Measurements from ENCODE around the gene SLC38A6.
A peak's percentile ranks its signal among the peaks of the same experiment; 100 is the strongest.
"Not testable (repeated sequence)": the region's sequence is repeated elsewhere in the genome, so short reads cannot be mapped to it uniquely, and the experiment has no call there.

Gene SLC38A6

DNA sequence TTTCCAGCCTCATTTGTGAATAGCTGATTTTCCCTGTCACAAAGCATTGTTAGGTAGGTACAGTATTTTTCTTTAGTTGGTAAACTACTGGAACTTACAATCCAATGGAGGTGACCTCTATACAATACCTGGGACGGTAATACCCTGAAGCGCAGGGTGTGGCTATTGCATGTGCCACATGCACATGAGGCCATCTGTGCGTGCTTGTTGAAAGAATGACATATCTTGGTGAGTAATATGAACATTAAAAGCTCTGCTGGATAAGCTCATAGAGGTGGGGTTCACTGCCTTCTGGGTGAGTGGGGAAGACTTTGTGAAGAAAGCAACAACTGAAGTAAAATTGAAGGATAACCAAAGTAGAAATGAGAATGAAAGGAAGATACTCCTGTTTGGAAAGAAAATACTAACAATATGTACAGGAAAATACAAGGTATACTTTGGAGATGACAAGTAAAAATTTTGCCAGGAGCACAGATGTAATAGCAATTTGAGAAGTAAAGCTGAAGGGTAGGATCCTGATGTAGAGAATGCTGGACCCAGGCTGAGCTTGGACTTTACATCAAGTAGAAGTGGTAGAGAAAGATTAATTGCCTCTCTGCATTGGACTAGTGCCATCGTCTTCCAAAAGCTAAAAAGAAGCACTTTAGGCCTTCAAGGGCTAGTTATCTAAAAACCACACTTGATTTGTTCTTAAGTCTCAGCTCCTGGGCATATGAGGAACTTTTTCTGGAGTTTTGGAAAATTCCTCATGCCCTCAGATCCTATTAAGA, 97.1 kb downstream of the SLC38A6 start:
- Histone ChIP-seq H3K4me1 (ENCODE audit: control insufficient read depth, insufficient read depth, low read length) (peaks cover 10% of the 10 kb centered on the region), H3K4me3 (ENCODE audit: low read depth, low read length) (no peak overlapping the region), H3K36me3 (ENCODE audit: control insufficient read depth, insufficient read depth, low read length) (no peaks in the 10 kb centered on the region), H3K9ac (ENCODE audit: low read depth, low read length) (no peak overlapping the region), H3K9me3 (ENCODE audit: control insufficient read depth, insufficient read depth, low read length) (no peaks in the 10 kb centered on the region), H3K27ac (ENCODE audit: low read depth, low read length) (no peak overlapping the region), H3K27me3 (ENCODE audit: control insufficient read depth, insufficient read depth, low read length) (no peaks in the 10 kb centered on the region)

DNA sequence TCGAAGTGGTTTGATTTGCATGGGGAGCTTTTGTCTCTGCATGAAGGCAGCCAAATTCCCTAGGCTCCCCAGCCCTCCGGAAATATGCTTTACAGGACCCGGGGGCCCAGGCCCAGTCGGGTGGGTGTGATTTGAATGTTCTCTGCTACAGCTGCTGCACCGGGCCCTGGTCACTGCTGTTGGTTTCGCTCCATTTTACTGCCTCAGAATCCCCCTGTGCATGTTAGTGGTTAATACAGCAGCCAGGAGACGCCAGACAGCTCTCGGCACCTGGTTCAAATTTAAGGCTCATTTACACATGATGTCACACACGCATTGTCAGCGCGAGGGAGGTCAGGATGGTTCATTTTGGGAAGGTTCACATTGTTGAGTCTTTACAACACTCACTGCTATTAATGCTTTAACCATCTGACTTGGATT, 99.6 kb downstream of the SLC38A6 start:
- Histone ChIP-seq H3K27ac (ENCODE audit: low read depth, low read length) (no peak overlapping the region), H3K9ac (ENCODE audit: low read depth, low read length) (no peak overlapping the region), H3K9me3 (ENCODE audit: control insufficient read depth, insufficient read depth, low read length) (no peaks in the 10 kb centered on the region), H3K4me1 (ENCODE audit: control insufficient read depth, insufficient read depth, low read length) (peaks cover 10% of the 10 kb centered on the region), H3K27me3 (ENCODE audit: control insufficient read depth, insufficient read depth, low read length) (no peaks in the 10 kb centered on the region), H3K36me3 (ENCODE audit: control insufficient read depth, insufficient read depth, low read length) (no peaks in the 10 kb centered on the region), H3K4me3 (ENCODE audit: low read depth, low read length) (no peak overlapping the region)

DNA sequence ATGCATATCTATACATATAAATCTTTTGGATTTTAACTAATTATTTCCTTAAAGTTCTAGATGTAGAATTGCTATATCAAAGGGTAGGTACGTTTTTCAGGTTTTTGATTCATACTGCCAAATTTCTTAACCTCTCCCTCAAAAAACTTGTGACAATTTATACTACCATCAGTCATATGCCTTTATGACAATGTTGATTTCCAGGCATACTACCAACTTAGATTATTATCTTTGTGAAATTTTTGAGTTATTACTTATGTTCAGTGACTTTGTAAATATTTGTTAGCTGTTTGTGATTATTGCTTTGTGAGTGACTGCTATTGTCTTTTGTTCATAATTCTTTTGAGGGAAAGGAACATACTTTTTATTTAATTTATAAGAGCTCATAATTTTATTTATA, 107.0 kb downstream of the SLC38A6 start:
- Histone ChIP-seq H3K36me3 (ENCODE audit: control insufficient read depth, insufficient read depth, low read length) (no peaks in the 10 kb centered on the region), H3K27ac (ENCODE audit: low read depth, low read length) (no peak overlapping the region), H3K4me3 (ENCODE audit: low read depth, low read length) (no peak overlapping the region), H3K9me3 (ENCODE audit: control insufficient read depth, insufficient read depth, low read length) (no peaks in the 10 kb centered on the region), H3K4me1 (ENCODE audit: control insufficient read depth, insufficient read depth, low read length) (peaks cover 4% of the 10 kb centered on the region), H3K9ac (ENCODE audit: low read depth, low read length) (no peak overlapping the region), H3K27me3 (ENCODE audit: control insufficient read depth, insufficient read depth, low read length) (no peaks in the 10 kb centered on the region)

DNA sequence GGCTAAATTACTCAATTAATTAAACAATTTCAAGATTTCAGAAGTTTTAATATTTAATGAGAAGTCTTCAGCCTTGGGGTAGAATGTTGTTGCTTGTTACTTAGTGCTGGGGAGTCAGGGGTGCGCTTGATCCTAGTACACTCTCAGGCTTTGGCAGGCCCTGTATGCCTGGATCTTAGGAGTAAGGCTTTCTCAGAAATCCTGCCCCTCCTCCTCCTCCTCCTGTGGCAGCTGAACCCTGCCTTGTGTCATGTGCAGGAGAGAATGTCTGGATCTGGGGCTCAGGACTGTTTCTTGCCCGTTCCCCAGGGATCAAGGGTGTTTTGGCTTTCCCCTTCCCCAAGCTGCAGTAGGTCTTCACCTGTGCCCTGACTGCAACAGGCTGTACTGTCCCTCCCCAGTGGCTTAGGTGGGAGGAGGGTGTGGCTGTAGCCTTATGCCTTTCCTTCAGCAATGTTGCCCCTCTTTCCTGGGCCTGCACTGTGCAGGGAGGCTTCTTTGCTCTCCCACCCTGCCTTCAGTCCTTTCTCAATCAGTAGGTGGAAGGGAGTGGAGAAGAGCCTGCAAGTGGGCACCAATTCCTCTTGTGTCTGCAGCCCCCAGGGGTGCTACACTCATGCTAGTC, 108.2 kb downstream of the SLC38A6 start:
- peaks cover 4% of the 10 kb centered on the region for H3K4me1 ChIP-seq (ENCODE audit: control insufficient read depth, insufficient read depth, low read length)
- H3K9ac ChIP-seq (ENCODE audit: low read depth, low read length), result no peak overlapping the region
- no peaks in the 10 kb centered on the region for H3K36me3 ChIP-seq (ENCODE audit: control insufficient read depth, insufficient read depth, low read length)
- H3K27me3 ChIP-seq (ENCODE audit: control insufficient read depth, insufficient read depth, low read length), result no peaks in the 10 kb centered on the region
- H3K27ac ChIP-seq (ENCODE audit: low read depth, low read length), result no peak overlapping the region
- no peak overlapping the region for H3K4me3 ChIP-seq (ENCODE audit: low read depth, low read length)
- no peaks in the 10 kb centered on the region for H3K9me3 ChIP-seq (ENCODE audit: control insufficient read depth, insufficient read depth, low read length)

DNA sequence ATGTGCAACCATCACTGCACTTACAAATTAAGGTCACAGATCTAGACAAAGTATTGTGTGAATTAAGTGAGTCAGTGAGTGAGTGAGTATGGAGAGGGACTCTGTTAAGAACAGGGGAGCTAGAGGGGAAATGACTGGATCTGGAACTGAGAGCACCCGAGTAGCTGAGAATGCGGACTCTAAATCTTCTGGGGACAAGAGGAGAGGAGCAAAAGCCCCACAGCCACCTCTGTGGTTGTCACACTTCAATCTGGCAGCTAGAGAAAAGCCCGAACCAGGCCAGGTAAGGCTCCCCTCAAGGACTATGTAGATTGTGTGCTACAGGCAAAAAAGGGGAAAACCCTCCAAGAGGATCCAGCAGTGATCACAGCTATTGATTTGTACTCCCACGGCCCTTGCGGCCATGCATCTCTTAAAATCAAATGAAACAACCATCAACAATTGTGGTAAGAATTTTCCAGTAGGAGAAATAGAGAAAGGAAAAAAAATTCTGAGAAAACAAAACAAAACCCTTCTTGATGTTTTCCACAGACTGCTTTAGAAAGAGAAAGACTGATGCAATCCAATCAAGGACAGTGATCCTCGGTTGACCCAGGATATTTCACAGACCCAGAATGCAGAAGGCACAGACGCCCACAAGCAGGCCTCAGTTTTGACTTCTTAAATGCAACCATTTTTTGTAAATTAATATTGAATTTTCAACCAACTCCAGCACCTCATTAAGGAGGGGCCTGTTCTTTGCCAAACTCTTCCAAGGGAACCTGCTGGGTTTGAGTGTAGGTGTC, 109.6 kb downstream of the SLC38A6 start:
- no peak overlapping the region for H3K9ac ChIP-seq (ENCODE audit: low read depth, low read length)
- H3K36me3 ChIP-seq (ENCODE audit: control insufficient read depth, insufficient read depth, low read length), result no peaks in the 10 kb centered on the region
- H3K4me1 ChIP-seq (ENCODE audit: control insufficient read depth, insufficient read depth, low read length), result peaks cover 4% of the 10 kb centered on the region
- H3K4me3 ChIP-seq (ENCODE audit: low read depth, low read length), result no peak overlapping the region
- no peaks in the 10 kb centered on the region for H3K9me3 ChIP-seq (ENCODE audit: control insufficient read depth, insufficient read depth, low read length)
- H3K27ac ChIP-seq (ENCODE audit: low read depth, low read length), result no peak overlapping the region
- no peaks in the 10 kb centered on the region for H3K27me3 ChIP-seq (ENCODE audit: control insufficient read depth, insufficient read depth, low read length)

DNA sequence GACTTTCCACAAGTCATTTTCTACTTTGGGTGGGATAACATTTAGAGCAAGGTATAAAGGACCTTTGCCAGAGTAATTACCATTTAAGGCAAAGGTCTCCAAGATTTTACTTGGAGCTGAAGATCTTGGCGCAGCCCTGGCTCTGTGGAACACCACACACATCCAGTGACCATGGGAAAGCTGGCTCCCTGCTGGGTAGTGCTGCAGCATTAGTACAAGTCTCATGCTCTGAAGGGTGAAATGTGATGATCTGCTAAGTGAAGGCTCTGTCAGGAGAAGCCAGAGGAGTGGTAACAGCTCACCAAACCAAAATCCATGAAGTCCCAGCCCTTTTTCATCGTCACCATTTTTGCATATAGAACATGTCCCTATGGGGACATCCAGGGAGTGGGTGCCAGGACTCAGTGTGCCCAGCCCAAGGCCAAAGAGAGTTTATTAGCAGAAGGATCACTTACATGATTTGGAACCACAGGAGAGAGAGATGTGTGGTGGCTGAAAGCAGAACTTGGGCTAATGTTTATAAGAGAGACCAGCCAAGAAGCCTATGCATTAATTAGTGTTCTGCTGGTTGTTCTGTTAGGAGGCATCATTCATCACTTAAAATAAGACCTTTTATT, 110.7 kb downstream of the SLC38A6 start:
- H3K27me3 ChIP-seq (ENCODE audit: control insufficient read depth, insufficient read depth, low read length), result no peaks in the 10 kb centered on the region
- no peaks in the 10 kb centered on the region for H3K36me3 ChIP-seq (ENCODE audit: control insufficient read depth, insufficient read depth, low read length)
- H3K9me3 ChIP-seq (ENCODE audit: control insufficient read depth, insufficient read depth, low read length), result no peaks in the 10 kb centered on the region
- H3K9ac ChIP-seq (ENCODE audit: low read depth, low read length), result no peak overlapping the region
- H3K4me1 ChIP-seq (ENCODE audit: control insufficient read depth, insufficient read depth, low read length), result peaks cover 4% of the 10 kb centered on the region
- no peak overlapping the region for H3K27ac ChIP-seq (ENCODE audit: low read depth, low read length)
- no peak overlapping the region for H3K4me3 ChIP-seq (ENCODE audit: low read depth, low read length)

DNA sequence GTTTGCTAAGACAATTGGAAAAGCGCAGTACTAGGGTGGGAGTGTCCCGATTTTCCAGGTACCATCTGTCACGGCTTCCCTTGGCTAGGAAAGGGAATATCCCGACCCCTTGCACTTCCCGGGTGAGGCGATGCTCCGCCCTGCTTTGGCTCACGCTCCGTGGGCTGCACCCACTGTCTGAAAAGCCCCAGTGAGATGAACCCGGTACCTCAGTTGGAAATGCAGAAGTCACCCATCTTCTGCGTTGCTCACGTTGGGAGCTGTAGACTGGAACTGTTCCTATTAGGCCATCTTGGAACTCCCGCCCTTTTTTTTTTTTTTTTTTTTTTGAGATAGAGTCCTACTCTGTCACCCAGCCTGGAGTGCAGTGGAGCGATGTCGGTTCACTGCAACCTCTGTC, 117.1 kb downstream of the SLC38A6 start:
- not testable (repeated sequence) for H3K9ac ChIP-seq (ENCODE audit: low read depth, low read length); H3K27ac ChIP-seq (ENCODE audit: low read depth, low read length); H3K27me3 ChIP-seq (ENCODE audit: control insufficient read depth, insufficient read depth, low read length); H3K4me3 ChIP-seq (ENCODE audit: low read depth, low read length); H3K36me3 ChIP-seq (ENCODE audit: control insufficient read depth, insufficient read depth, low read length)
- peaks cover 25% of the 10 kb centered on the region for H3K9me3 ChIP-seq (ENCODE audit: control insufficient read depth, insufficient read depth, low read length)
- peaks cover 28% of the 10 kb centered on the region for H3K4me1 ChIP-seq (ENCODE audit: control insufficient read depth, insufficient read depth, low read length)

DNA sequence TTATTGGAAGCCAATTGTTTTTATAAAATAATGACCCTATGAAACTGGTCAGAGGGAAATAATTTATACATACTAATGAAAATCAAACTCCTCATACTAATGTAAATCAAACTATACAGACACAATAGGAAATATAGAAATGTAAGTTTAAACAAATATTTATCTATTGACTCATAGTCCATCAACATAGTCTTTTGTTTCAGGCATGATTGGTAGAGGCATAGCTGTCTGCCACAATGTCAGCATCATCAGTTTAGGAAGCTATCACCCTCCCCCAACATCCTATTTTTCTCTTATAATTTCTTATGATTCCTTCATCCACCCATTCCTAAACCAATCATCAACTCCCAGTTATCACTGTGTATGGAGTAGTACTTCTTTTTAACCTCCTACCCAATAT, 117.7 kb downstream of the SLC38A6 start:
- Histone ChIP-seq H3K9me3 (ENCODE audit: control insufficient read depth, insufficient read depth, low read length) (peaks cover 25% of the 10 kb centered on the region), H3K27me3 (ENCODE audit: control insufficient read depth, insufficient read depth, low read length) (no peaks in the 10 kb centered on the region), H3K27ac (ENCODE audit: low read depth, low read length) (no peak overlapping the region), H3K36me3 (ENCODE audit: control insufficient read depth, insufficient read depth, low read length) (no peaks in the 10 kb centered on the region), H3K9ac (ENCODE audit: low read depth, low read length) (no peak overlapping the region), H3K4me1 (ENCODE audit: control insufficient read depth, insufficient read depth, low read length) (peaks cover 34% of the 10 kb centered on the region), H3K4me3 (ENCODE audit: low read depth, low read length) (no peak overlapping the region)

DNA sequence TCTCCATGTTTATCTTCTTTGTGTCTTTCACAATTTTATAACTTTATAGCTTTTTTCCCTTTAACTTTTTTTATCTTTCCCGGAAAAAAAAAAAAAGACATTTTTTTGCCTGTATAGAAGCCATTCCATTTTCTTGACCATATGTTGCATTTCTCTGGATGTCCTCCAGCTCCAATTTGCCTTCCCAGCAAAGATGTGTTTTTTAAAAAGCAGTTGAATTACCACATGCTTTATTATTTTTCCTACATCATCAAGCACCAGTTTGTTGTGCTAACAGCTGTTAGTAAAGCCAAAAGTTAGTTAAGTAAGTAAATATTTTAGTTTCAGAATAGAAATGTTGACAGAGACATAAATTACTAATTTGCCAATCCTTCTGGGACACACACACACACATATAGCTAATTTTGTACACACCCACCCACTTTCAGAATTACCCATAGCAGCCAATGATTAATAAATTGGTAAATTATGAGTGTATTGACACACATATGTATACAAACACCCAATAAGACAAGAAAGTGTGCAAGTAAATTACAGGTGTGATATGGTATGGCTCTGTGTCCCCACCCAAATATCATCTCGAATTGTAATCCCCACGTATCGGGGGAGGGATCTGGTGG, 118.3 kb downstream of the SLC38A6 start:
- Histone ChIP-seq H3K4me1 (ENCODE audit: control insufficient read depth, insufficient read depth, low read length) (peaks cover 40% of the 10 kb centered on the region), H3K9ac (ENCODE audit: low read depth, low read length) (no peak overlapping the region), H3K27me3 (ENCODE audit: control insufficient read depth, insufficient read depth, low read length) (no peaks in the 10 kb centered on the region), H3K4me3 (ENCODE audit: low read depth, low read length) (no peak overlapping the region), H3K9me3 (ENCODE audit: control insufficient read depth, insufficient read depth, low read length) (peaks cover 25% of the 10 kb centered on the region), H3K36me3 (ENCODE audit: control insufficient read depth, insufficient read depth, low read length) (no peaks in the 10 kb centered on the region), H3K27ac (ENCODE audit: low read depth, low read length) (no peak overlapping the region)

DNA sequence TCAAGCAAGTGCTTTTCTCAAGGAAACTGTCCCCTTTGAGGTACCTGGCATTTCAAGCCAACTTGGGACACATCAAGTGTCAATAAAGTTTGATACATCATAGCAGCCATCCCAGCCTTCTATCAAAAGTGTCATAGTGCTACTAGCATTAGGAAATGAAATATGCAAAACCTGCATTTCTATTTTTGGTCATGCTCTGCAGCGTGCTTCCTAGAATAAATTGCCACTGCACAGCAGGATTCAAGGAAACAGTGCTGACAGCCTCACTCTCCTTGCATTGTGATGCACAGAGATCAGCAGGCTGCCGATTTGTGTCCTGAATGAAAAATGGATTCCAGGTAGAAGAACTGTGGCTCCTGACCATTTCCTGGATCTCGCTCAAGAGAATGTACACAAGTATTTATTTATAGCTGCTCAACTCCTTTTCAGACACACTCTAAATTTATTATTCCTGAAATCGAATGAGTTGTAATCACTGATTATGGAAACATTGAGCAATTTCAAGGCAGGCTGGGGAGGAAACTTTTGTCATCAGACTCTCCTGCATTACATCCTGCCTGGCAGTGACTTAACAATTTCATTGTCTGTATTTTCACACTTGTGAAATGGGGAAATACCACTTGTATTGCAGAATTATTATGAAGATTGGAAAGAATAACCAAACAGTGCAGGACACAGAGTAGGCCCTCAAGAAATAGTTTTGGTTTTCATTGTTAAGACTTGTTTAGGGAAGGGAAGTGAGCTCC, 120.9 kb downstream of the SLC38A6 start:
- 0 out of 2 replicates have a peak overlapping the region, but pooled peaks have one; percentile 22 for H3K9ac ChIP-seq (ENCODE audit: low read depth, low read length)
- peaks cover 43% of the 10 kb centered on the region for H3K4me1 ChIP-seq (ENCODE audit: control insufficient read depth, insufficient read depth, low read length)
- peak overlapping the region; percentile 92 for H3K27ac ChIP-seq (ENCODE audit: low read depth, low read length)
- no peaks in the 10 kb centered on the region for H3K27me3 ChIP-seq (ENCODE audit: control insufficient read depth, insufficient read depth, low read length)
- H3K4me3 ChIP-seq (ENCODE audit: low read depth, low read length), result no peak overlapping the region
- H3K9me3 ChIP-seq (ENCODE audit: control insufficient read depth, insufficient read depth, low read length), result peaks cover 25% of the 10 kb centered on the region
- no peaks in the 10 kb centered on the region for H3K36me3 ChIP-seq (ENCODE audit: control insufficient read depth, insufficient read depth, low read length)
